ENCODE results near the gene PCDHGB6. TPM values are rescaled to one million over a fixed set of nuclear protein-coding genes. Genes with fewer than 3 reads are reported as not detected.
"Not testable (repeated sequence)": the region's sequence is repeated elsewhere in the genome, so short reads cannot be mapped to it uniquely, and the experiment has no call there.

The PCDHGB6 gene
- total RNA-seq, 1 donor from 2014 or later, result 11.9 TPM

- DNase-seq (ENCODE audit: low spot score), result not testable (repeated sequence)
- intact Hi-C loops (cut with DNase I), result loop anchor here (2.0 kb wide), 1 partner anchor 144 kb away; no protein-coding TSS in a partner anchor
These were observed 6.9 kb downstream of the PCDHGB6 start for GRCh38 chr5:141414548-141415274.

- intact Hi-C loops (cut with DNase I), result loop anchor here (2.0 kb wide), 1 partner anchor 144 kb away; no protein-coding TSS in a partner anchor
- DNase-seq (ENCODE audit: low spot score), result not testable (repeated sequence)
These were observed 7.4 kb downstream of the PCDHGB6 start for GRCh38 chr5:141415275-141415618.

GRCh38 chr5:141417494-141418172 lies 9.8 kb downstream of the PCDHGB6 start, which contains the start of gene PCDHGB7:
Gene PCDHGB7, plus strand, starts transcription at chr5:141417677. Its CDS starts 183 bp downstream, at chr5:141417860.
- intact Hi-C loops (cut with DNase I), result loop anchor here (2.0 kb wide), 1 partner anchor 107 kb away; no protein-coding TSS in a partner anchor

GRCh38 chr5:141419074-141419880 lies 11.5 kb downstream of the PCDHGB6 start:
- intact Hi-C loops (cut with DNase I), result no loop called here
- no peak for DNase-seq (ENCODE audit: low spot score)

More at GRCh38 chr5:141417494-141418172, 9.8 kb downstream of the PCDHGB6 start, which contains the start of gene PCDHGB7:
- DNase-seq (ENCODE audit: low spot score), result peak; percentile 86

GRCh38 chr5:141420855-141421488 lies 13.2 kb downstream of the PCDHGB6 start, which contains the start of gene PCDHGA11:
Gene PCDHGA11, plus strand, starts transcription at chr5:141421051. Its CDS starts 177 bp downstream, at chr5:141421228.
- DNase-seq (ENCODE audit: low spot score), result no peak
- intact Hi-C loops (cut with DNase I), result no loop called here

- intact Hi-C loops (cut with DNase I), result no loop called here
- no peak for DNase-seq (ENCODE audit: low spot score)
These were observed 13.7 kb downstream of the PCDHGB6 start for GRCh38 chr5:141421489-141421855.

- no peak for DNase-seq (ENCODE audit: low spot score)
- intact Hi-C loops (cut with DNase I), result no loop called here
These were observed 15.0 kb downstream of the PCDHGB6 start for GRCh38 chr5:141422742-141423291.

GRCh38 chr5:141427783-141428426 lies 20.1 kb downstream of the PCDHGB6 start:
- intact Hi-C loops (cut with DNase I), result no loop called here

GRCh38 chr5:141430332-141431113 lies 22.7 kb downstream of the PCDHGB6 start, which contains the start of gene PCDHGA12:
Gene PCDHGA12, plus strand, starts transcription at chr5:141430507. Its CDS starts 253 bp downstream, at chr5:141430760.
- DNase-seq (ENCODE audit: low spot score), result no peak
- intact Hi-C loops (cut with DNase I), result loop anchor here (5.0 kb wide), 1 partner anchor 92 kb away; no protein-coding TSS in a partner anchor

More at GRCh38 chr5:141427783-141428426, 20.1 kb downstream of the PCDHGB6 start:
- DNase-seq (ENCODE audit: low spot score), result no peak

- intact Hi-C loops (cut with DNase I), result loop anchor here (5.0 kb wide), 1 partner anchor 91 kb away; no protein-coding TSS in a partner anchor
- no peak for DNase-seq (ENCODE audit: low spot score)
These were observed 23.5 kb downstream of the PCDHGB6 start for GRCh38 chr5:141431286-141431685.

GRCh38 chr5:141432308-141432707 lies 24.5 kb downstream of the PCDHGB6 start:
- intact Hi-C loops (cut with DNase I), result loop anchor here (5.0 kb wide), 1 partner anchor 90 kb away; no protein-coding TSS in a partner anchor
- DNase-seq (ENCODE audit: low spot score), result not testable (repeated sequence)

GRCh38 chr5:141432726-141433125 lies 24.9 kb downstream of the PCDHGB6 start:
- intact Hi-C loops (cut with DNase I), result loop anchor here (5.0 kb wide), 1 partner anchor 90 kb away; no protein-coding TSS in a partner anchor
- not testable (repeated sequence) for DNase-seq (ENCODE audit: low spot score)

- intact Hi-C loops (cut with DNase I), result loop anchor here (5.0 kb wide), 1 partner anchor 88 kb away; no protein-coding TSS in a partner anchor
- no peak for DNase-seq (ENCODE audit: low spot score)
These were observed 26.2 kb downstream of the PCDHGB6 start for GRCh38 chr5:141434006-141434405.

GRCh38 chr5:141437221-141437620 lies 29.4 kb downstream of the PCDHGB6 start:
- intact Hi-C loops (cut with DNase I), result no loop called here
- DNase-seq (ENCODE audit: low spot score), result no peak

GRCh38 chr5:141439411-141440141 lies 31.8 kb downstream of the PCDHGB6 start:
- intact Hi-C loops (cut with DNase I), result loop anchor here (5.0 kb wide), 1 partner anchor 38 kb away; the partner anchor contains the start of gene PCDHGC3
- DNase-seq (ENCODE audit: low spot score), result no peak

- intact Hi-C loops (cut with DNase I), result loop anchor here (5.0 kb wide), 1 partner anchor 37 kb away; the partner anchor contains the start of gene PCDHGC3
- no peak for DNase-seq (ENCODE audit: low spot score)
These were observed 32.5 kb downstream of the PCDHGB6 start for GRCh38 chr5:141440341-141440740.

Data from cardiac septum (tissue), 1 donor.